Neural cell (in vitro differentiated cells): ENCODE results near the gene MAP1LC3B2.

Experiments used
- TAF1 ChIP-seq: IDR thresholded peaks from 2 replicates; pipeline ENCODE4 v1.6.1; 2012; ENCODE audit warnings: low read depth
- TF ChIP-seq, protein P1 (sequence below): fragments of 450-650 bp; IDR thresholded peaks from 2 replicates; pipeline ENCODE4 v1.5.1; 2014; ENCODE audit warnings: antibody characterized with exemption, mild to moderate bottlenecking, moderate library complexity; ENCODE audit not compliant: poor library complexity, severe bottlenecking
- TF ChIP-seq, protein P2 (sequence below): IDR thresholded peaks from 2 replicates; pipeline ENCODE4 v1.6.1; 2012; ENCODE audit warnings: borderline replicate concordance

DNA sequence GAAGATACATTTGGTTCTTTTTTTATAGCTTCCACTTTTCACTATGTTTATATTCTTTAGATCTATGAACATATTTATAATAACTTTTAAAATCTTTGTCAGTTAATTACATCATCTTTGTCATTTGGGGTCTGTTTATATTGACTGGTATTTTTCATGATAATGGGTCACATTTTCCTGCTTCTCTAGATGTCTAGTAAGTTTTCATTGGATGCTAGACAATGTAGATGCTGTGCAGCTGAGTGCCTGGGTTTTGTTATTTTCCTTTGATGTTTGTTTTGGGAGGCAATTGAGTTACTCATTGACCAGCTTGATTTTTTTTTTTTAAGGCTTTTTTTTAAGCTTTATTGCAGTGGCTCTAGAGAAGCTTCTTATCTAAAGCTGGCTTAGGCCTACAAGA lies 4.9 kb downstream of the MAP1LC3B2 start:
- TF ChIP-seq, protein P1, sequence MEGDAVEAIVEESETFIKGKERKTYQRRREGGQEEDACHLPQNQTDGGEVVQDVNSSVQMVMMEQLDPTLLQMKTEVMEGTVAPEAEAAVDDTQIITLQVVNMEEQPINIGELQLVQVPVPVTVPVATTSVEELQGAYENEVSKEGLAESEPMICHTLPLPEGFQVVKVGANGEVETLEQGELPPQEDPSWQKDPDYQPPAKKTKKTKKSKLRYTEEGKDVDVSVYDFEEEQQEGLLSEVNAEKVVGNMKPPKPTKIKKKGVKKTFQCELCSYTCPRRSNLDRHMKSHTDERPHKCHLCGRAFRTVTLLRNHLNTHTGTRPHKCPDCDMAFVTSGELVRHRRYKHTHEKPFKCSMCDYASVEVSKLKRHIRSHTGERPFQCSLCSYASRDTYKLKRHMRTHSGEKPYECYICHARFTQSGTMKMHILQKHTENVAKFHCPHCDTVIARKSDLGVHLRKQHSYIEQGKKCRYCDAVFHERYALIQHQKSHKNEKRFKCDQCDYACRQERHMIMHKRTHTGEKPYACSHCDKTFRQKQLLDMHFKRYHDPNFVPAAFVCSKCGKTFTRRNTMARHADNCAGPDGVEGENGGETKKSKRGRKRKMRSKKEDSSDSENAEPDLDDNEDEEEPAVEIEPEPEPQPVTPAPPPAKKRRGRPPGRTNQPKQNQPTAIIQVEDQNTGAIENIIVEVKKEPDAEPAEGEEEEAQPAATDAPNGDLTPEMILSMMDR, result no peak
- TF ChIP-seq, protein P2, sequence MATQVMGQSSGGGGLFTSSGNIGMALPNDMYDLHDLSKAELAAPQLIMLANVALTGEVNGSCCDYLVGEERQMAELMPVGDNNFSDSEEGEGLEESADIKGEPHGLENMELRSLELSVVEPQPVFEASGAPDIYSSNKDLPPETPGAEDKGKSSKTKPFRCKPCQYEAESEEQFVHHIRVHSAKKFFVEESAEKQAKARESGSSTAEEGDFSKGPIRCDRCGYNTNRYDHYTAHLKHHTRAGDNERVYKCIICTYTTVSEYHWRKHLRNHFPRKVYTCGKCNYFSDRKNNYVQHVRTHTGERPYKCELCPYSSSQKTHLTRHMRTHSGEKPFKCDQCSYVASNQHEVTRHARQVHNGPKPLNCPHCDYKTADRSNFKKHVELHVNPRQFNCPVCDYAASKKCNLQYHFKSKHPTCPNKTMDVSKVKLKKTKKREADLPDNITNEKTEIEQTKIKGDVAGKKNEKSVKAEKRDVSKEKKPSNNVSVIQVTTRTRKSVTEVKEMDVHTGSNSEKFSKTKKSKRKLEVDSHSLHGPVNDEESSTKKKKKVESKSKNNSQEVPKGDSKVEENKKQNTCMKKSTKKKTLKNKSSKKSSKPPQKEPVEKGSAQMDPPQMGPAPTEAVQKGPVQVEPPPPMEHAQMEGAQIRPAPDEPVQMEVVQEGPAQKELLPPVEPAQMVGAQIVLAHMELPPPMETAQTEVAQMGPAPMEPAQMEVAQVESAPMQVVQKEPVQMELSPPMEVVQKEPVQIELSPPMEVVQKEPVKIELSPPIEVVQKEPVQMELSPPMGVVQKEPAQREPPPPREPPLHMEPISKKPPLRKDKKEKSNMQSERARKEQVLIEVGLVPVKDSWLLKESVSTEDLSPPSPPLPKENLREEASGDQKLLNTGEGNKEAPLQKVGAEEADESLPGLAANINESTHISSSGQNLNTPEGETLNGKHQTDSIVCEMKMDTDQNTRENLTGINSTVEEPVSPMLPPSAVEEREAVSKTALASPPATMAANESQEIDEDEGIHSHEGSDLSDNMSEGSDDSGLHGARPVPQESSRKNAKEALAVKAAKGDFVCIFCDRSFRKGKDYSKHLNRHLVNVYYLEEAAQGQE, result no peak
- TF ChIP-seq TAF1, result no peak
